Measurements from ENCODE around the gene KAT14.

DNA sequence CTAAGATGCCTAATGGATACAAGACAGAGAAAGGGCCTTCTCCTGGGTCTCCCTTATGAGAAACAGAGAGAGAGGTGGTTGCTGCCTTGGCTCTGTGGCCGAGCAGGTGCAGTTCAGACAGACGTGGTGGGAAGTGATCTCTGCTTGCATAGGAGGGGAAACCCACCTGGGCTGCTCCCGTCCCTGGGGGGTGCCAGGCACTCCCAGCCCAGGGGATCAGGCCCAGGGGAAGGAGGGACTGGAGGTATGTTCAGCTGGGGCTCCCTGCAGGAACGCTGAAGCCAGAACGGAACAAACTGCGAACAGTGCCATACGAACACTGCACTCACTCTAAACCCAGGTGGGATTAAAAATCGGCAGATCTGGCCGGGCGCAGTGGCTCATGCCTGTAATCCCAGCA lies 44.3 kb upstream of the KAT14 start:
- TF ChIP-seq, protein P1, sequence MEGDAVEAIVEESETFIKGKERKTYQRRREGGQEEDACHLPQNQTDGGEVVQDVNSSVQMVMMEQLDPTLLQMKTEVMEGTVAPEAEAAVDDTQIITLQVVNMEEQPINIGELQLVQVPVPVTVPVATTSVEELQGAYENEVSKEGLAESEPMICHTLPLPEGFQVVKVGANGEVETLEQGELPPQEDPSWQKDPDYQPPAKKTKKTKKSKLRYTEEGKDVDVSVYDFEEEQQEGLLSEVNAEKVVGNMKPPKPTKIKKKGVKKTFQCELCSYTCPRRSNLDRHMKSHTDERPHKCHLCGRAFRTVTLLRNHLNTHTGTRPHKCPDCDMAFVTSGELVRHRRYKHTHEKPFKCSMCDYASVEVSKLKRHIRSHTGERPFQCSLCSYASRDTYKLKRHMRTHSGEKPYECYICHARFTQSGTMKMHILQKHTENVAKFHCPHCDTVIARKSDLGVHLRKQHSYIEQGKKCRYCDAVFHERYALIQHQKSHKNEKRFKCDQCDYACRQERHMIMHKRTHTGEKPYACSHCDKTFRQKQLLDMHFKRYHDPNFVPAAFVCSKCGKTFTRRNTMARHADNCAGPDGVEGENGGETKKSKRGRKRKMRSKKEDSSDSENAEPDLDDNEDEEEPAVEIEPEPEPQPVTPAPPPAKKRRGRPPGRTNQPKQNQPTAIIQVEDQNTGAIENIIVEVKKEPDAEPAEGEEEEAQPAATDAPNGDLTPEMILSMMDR (IDR thresholded peaks at IDR 0.05), result no peak
- TF ChIP-seq POLR2A (IDR thresholded peaks at IDR 0.05), result no peak

All from prostate gland (tissue), 2 donors.